Umbilical cord (tissue), 2 donors: ENCODE data around the gene SIPA1. TPM values are rescaled to one million over a fixed set of nuclear protein-coding genes. Genes with fewer than 3 reads are reported as not detected.
A peak's percentile ranks its signal among the peaks of the same experiment; 100 is the strongest.

ENCODE experiments used
- DNase-seq: peaks from one replicate; pipeline ENCODE4 v3.0.0-alpha.2; 2015; ENCODE audit warnings: low spot score
- total RNA-seq: library from RNA; depleted of rRNA; stranded (reverse); fragments of >200 nt; gene quantifications from one replicate; pipeline ENCODE4 v1.2.3, GENCODE V29; 2014; ENCODE audit warnings: low replicate concordance; ENCODE audit not compliant: insufficient read depth

SIPA1 gene
- total RNA-seq, 1 donor from 2014 or later = 23.8 TPM

- no peak for DNase-seq
Measured at GRCh38 chr11:65607614-65608426, 30.1 kb upstream of the SIPA1 start.

DNA sequence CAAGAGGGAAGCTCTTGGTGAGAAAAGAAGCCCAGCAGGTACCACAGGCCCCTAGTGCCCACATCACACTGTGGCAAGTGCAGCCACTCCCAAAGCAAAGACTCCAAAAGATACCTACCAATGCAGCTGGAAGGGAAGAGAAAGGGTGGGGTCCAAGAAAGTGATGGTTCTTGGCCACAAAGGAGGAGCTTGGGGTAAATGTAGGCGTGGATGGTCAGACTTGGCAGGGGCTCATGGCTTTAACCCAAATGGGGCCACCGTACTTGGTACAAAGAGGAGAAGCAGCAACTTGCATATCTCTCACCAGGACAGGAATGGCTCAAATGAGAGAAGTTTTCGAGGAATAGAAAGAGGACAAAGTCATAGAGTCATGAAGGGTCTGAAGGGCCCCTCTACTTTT lies 28.7 kb upstream of the SIPA1 start:
- DNase-seq = peak; percentile 58

DNA sequence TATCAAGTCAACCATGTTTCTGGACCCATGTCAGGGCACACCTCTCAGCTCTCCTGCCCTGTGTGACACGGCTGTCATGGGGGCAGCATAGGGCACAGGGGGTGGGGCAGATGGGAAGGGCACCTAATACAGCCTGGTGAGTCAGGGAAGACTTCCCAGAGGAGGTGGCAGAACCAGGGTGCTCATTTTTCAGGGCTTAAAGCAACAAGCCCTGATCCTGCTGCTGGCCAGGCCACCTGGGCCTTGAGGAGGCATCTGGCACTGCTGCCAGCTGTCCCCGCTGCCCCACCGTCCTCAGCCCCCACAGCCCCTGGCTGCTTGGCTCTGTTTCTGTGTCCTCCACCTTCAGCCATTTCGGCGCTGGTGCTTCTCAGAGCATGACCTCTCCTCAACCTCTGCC lies 28.2 kb upstream of the SIPA1 start:
- no peak for DNase-seq

DNA sequence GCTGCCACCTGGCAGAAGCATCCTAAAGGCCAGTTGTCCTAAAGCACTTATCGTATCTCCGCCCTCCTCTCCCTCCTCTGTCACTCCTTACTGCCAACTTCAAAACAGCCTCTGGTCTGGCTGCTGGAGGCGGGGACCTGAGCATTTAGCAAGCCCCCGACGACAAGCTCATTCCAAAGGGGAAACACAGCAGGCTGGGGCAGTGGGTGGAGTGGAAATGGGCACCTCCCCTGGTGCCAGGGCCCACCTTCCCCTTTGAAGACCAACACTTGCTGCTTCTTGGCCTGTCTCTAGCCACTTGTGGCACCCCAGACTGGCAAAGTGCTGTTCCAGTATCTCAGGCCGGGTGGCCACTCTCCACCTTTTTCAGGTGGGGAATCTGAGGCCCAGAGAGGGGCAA lies 27.5 kb upstream of the SIPA1 start:
- DNase-seq = no peak

- peak; percentile 46 for DNase-seq
Measured at GRCh38 chr11:65611028-65611757, 26.7 kb upstream of the SIPA1 start.

DNA sequence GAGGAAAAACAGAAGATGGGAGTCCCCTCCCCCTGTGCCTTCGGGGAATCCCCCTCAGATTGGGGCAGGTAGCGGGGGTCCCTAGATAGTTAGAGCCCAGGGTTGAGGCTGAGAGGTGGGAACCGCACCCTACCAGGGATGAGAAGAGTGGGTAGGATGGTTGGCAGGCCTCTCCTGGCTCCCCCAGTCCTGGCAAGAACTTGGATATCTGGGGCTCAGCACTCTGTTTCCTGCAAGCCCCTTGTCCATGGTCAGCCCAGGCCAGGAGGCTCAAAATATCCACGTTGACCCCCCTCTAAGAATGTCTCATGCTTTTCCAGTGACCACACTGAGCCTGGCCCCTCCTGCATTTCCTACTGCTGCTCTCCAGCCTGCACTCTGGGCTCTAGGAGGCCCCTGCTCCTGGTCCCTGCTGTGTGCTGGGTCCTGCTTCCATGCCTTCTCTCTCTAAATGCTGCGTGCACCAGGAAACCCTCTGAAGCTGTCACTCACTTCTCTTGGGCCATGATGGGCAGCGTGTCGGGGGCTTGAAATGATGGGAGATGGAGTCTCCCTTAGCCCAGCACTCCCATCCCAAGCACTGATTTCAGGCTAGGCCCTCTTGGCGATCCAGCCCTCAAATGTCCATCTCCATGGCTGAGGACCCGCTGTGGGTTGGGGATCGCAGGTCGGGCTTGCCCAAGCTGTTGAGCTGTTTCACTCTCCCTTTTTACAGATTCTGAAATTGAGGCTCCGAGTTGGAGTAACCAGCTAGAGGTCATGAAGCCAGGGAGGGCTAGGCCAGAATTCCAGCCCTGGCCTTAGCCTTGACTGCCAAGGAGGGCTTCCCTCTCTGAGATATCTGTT lies 25.9 kb upstream of the SIPA1 start:
- DNase-seq = no peak

- no peak for DNase-seq
Measured at GRCh38 chr11:65612691-65613090, 25.2 kb upstream of the SIPA1 start.

- no peak for DNase-seq
Measured at GRCh38 chr11:65613091-65613928, 24.6 kb upstream of the SIPA1 start.

- peak; percentile 100 for DNase-seq
Measured at GRCh38 chr11:65615229-65615949, 22.5 kb upstream of the SIPA1 start, which contains the start of gene PCNX3. PCNX3 (plus strand) TSS chr11:65615776; CDS start chr11:65616312, 536 bp downstream.

DNA sequence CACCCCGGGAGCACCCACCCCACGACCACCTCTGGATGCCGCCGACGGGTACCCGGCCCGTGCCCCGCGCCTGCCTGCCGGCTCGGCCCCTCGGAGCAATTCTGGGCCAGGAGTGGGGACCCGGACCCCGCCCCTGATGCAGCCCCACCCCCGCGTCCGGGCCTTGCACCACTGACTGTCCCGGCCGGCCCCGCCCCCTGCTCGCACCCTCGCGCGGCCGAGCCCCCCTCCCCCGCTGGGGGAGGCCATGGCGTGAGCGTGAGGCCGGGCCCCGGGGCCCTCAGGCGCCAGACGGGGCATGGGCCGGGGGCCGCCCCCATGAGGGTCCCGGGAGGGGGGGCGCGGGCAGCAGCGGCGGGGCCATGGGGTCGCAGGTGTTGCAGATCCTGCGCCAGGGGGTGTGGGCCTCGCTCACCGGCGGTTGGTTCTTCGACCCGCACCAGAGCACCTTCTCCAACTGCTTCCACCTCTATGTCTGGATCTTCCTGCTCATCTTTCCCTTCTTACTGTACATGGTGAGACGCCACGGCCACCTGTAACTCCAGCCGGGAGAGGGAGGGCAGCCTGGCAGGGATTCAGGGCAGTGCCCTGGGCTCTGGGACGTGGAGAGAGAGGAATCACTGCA lies 21.8 kb upstream of the SIPA1 start:
- no peak for DNase-seq

DNA sequence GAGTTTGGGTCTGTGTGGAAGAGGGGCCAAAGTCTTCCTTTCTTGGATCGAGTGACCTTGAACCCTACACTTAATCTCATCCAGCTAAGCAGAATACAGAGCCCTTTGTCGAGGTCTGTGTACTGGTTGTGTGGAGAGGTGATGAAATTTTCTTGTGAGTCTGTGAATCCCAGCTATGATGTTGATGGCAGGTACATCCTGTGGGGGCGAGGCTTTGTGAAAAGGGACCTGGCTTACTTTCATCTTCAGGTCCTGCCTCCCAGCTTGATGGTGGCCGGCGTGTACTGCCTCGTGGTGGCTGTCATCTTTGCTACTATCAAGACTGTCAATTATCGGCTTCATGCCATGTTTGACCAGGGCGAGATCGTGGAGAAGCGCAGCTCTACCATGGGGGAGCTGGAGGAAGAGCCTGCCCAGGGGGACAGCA lies 21.3 kb upstream of the SIPA1 start:
- no peak for DNase-seq

- no peak for DNase-seq
Measured at GRCh38 chr11:65617136-65617850, 20.6 kb upstream of the SIPA1 start.

- DNase-seq = no peak
Measured at GRCh38 chr11:65617990-65618751, 19.7 kb upstream of the SIPA1 start.

DNA sequence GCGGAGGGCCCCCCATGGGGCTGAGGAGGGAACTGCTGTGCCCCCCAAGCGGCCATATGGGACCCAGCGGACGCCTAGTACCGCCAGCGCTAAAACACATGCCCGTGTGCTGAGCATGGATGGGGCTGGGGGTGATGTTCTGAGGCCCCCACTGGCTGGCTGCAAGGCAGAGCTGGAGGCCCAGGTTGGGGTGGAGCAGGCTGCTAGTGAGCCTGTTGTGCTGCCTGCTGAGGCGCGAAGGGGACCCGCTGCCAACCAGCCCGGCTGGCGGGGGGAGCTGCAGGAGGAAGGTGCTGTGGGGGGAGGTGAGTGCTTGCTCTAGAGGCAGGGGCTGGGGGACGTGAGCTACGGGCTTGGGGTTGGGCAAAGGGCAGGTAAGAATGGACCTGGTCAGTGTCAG lies 19.1 kb upstream of the SIPA1 start:
- DNase-seq = no peak

GRCh38 chr11:65619281-65619928 lies 18.5 kb upstream of the SIPA1 start:
- DNase-seq = no peak

GRCh38 chr11:65620666-65621065 lies 17.2 kb upstream of the SIPA1 start:
- no peak for DNase-seq

DNA sequence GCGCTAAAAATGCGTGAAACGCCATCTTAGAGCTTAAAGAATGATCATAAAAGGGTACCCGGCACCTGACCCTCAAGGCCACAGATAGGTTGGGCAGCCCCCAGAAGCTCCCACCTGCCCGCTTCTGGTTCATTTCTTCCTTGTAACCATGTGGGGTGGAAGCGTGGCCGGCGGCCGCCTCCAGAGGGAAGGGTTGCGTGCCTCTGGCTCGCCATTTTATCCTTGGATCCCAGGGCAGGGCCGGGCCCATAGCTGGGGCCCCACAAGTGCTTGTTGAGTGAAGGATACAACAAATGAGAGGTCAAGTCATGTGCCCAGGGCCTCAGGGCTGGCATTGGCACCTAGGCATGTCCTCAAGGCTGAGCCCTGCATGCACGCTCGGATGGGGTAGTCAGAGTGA lies 16.4 kb upstream of the SIPA1 start:
- no peak for DNase-seq

- no peak for DNase-seq
Measured at GRCh38 chr11:65622011-65622410, 15.9 kb upstream of the SIPA1 start.
